ENCODE measurements around the gene MRPS23. TPM values are rescaled to one million over a fixed set of nuclear protein-coding genes. Genes with fewer than 3 reads are reported as not detected.

MRPS23 gene
- total RNA-seq, 1 donor from 2014 or later: 84.8 TPM

DNA sequence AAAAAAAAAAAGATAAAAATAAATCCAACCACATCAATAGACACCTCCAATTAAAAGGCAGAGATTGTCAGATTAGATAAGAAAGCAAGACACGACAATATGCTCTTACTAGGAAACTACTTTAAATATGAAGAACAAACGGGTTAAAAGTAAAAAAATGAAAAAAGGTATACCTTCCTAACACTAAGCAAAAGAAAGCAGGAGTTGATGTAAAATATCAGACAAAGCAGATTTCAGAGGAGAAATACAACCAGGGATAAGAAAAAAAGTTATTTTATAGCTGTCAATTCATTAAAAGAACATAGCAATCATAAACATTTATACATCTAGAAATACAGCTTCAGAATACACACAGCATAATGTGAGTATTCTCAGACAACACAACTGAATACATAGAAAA is 55.0 kb downstream of the MRPS23 start:
- Mint-ChIP-seq H3K36me3 (ENCODE audit: low read depth) (no peaks in the 10 kb centered on the region), H3K4me3 (no peak overlapping the region), H3K9me3 (no peaks in the 10 kb centered on the region), H3K27me3 (peaks cover 33% of the 10 kb centered on the region), H3K27ac (no peak overlapping the region), H3K4me1 (peaks cover 2% of the 10 kb centered on the region)
- no peak for DNase-seq
- intact Hi-C loops (cut with micrococcal nuclease): no loop called here

DNA sequence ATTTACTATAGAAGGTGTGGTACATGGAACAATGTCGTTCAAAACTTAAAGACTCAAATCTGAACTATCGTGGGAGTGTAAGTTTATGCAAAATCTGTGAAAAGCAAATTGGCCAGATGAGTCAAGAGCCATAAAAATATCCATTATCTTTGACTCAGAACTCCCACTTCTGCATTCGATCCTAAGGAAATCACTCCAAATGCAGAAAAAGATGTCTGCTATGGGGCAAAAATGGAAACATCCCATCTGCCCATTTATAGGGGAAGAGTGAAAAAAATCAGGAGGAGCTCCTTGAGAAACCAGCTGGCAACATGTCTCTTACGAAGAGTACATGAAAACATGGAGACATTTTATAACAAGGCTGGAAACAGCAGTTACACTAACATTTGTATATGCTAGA is 61.1 kb downstream of the MRPS23 start:
- Mint-ChIP-seq H3K27ac (no peak overlapping the region), H3K9me3 (no peaks in the 10 kb centered on the region), H3K27me3 (peaks cover 35% of the 10 kb centered on the region), H3K4me1 (no peaks in the 10 kb centered on the region), H3K36me3 (ENCODE audit: low read depth) (no peaks in the 10 kb centered on the region), H3K4me3 (no peak overlapping the region)
- intact Hi-C loops (cut with micrococcal nuclease): no loop called here
- DNase-seq: no peak

DNA sequence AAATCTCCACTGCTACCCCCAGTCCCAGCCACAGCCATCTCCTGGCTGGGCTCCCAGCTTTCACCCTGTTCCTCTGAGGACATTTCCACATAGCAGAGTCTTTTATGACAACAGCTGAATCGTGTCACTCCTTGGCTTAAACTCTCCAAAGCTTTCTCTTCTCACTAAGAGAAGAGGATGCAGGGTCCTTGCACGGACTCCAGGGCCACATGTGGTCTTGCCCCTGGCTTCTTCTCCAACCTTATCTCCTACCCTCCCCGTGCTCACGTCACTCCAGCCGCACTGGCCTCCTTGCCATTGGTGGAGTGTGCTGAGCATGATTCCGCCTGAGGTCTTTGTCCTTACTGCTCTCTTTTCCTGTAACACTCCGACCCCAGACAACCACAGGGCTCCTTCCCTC is 64.8 kb downstream of the MRPS23 start:
- intact Hi-C loops (cut with micrococcal nuclease): no loop called here
- no peaks in the 10 kb centered on the region for H3K36me3 Mint-ChIP-seq (ENCODE audit: low read depth)
- H3K27me3 Mint-ChIP-seq: peaks cover 29% of the 10 kb centered on the region
- no peak overlapping the region for H3K27ac Mint-ChIP-seq
- DNase-seq: no peak
- no peaks in the 10 kb centered on the region for H3K9me3 Mint-ChIP-seq
- H3K4me3 Mint-ChIP-seq: no peak overlapping the region
- no peaks in the 10 kb centered on the region for H3K4me1 Mint-ChIP-seq

Other genes with a start within 250 kb of the MRPS23 start
- gene CCDC182, start 104.7 kb downstream of the MRPS23 start, total RNA-seq: not detected in 2 replicates
- 0.50 and 0.58 TPM in 2 replicates for gene CUEDC1, start 105.4 kb upstream of the MRPS23 start, total RNA-seq
- 35.4 and 37.3 TPM in 2 replicates for gene VEZF1, start 138.2 kb upstream of the MRPS23 start, total RNA-seq
- gene SRSF1, start 157.2 kb upstream of the MRPS23 start, total RNA-seq: 510 and 515 TPM in 2 replicates
- gene DYNLL2, start 233.4 kb upstream of the MRPS23 start, total RNA-seq: 36.6 and 37.2 TPM in 2 replicates